ENCODE measurements around the gene PTPRD. TPM values are rescaled to one million over a fixed set of nuclear protein-coding genes. Genes with fewer than 3 reads are reported as not detected.

The PTPRD gene
- total RNA-seq, 2 experiments from 2014 or later: 0.03 TPM; not detected in 1

GRCh38 chr9:9778293-9778692 lies 834.5 kb downstream of the PTPRD start:
- Histone ChIP-seq H3K9me2 (ENCODE audit: insufficient read depth, low read length) (no peaks in the 10 kb centered on the region), H3K27ac (ENCODE audit: low read depth, low read length, poor library complexity, severe bottlenecking) (no peak overlapping the region), H3K4me1 (ENCODE audit: insufficient read depth, low read length, poor library complexity, severe bottlenecking) (no peaks in the 10 kb centered on the region), H2AFZ (ENCODE audit: low read length) (no peak overlapping the region), H3K79me2 (ENCODE audit: insufficient read depth, low read depth, low read length) (no peaks in the 10 kb centered on the region), H3K4me3 (ENCODE audit: low read depth, low read length, poor library complexity, severe bottlenecking) (no peak overlapping the region), H4K20me1 (ENCODE audit: insufficient read depth, low read length) (no peaks in the 10 kb centered on the region), H3K36me3 (ENCODE audit: insufficient read depth, low read length) (no peaks in the 10 kb centered on the region), H3K4me2 (ENCODE audit: low read length) (no peak overlapping the region), H3K9me3 (ENCODE audit: low read length) (no peaks in the 10 kb centered on the region)
- BruUV-seq (replicated peaks): no TSS peak
- POLR2A ChIA-PET: interaction anchor here (0.6 to 3.9 kb wide), 4 partner anchors 10 to 153 kb away, joined by 4 to 17 read pairs (median 8); no protein-coding TSS in a partner anchor
- CTCF ChIA-PET (ENCODE audit: unreplicated experiment): no interaction called here
- TF ChIP-seq, protein P1, sequence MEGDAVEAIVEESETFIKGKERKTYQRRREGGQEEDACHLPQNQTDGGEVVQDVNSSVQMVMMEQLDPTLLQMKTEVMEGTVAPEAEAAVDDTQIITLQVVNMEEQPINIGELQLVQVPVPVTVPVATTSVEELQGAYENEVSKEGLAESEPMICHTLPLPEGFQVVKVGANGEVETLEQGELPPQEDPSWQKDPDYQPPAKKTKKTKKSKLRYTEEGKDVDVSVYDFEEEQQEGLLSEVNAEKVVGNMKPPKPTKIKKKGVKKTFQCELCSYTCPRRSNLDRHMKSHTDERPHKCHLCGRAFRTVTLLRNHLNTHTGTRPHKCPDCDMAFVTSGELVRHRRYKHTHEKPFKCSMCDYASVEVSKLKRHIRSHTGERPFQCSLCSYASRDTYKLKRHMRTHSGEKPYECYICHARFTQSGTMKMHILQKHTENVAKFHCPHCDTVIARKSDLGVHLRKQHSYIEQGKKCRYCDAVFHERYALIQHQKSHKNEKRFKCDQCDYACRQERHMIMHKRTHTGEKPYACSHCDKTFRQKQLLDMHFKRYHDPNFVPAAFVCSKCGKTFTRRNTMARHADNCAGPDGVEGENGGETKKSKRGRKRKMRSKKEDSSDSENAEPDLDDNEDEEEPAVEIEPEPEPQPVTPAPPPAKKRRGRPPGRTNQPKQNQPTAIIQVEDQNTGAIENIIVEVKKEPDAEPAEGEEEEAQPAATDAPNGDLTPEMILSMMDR (conservative IDR thresholded peaks at IDR 0.05; ENCODE audit: low read length): no peak
- no peak for TF ChIP-seq EZH2phosphoT487 (IDR thresholded peaks at IDR 0.05; ENCODE audit: borderline replicate concordance, low read depth, low read length)
- intact Hi-C loops (cut with micrococcal nuclease; ENCODE audit: unreplicated experiment): no loop called here
- no peak for DNase-seq (ENCODE audit: low spot score)

DNA sequence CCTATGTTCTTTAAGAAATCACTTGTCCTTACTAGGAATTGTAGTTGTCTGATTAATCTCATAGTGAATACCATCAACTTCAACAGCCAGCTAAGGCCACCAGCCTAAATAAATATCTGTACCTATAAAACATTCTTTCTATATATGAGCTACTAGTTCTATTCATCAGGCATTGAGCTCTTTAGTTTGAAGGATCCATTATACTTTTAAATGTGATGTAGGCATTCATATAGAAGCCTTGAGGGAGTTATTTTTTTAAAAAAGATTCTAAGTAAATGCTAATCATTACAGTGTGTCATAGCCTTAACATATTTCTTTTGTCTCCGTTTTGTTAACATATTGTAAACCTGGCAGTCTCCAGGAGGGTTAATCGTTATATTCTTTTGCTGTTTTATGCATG lies 838.3 kb downstream of the PTPRD start:
- Histone ChIP-seq H3K9me2 (ENCODE audit: insufficient read depth, low read length) (no peaks in the 10 kb centered on the region), H3K4me3 (ENCODE audit: low read depth, low read length, poor library complexity, severe bottlenecking) (no peak overlapping the region), H3K4me1 (ENCODE audit: insufficient read depth, low read length, poor library complexity, severe bottlenecking) (no peaks in the 10 kb centered on the region), H2AFZ (ENCODE audit: low read length) (no peak overlapping the region), H3K4me2 (ENCODE audit: low read length) (no peak overlapping the region), H3K79me2 (ENCODE audit: insufficient read depth, low read depth, low read length) (no peaks in the 10 kb centered on the region), H3K27ac (ENCODE audit: low read depth, low read length, poor library complexity, severe bottlenecking) (no peak overlapping the region), H4K20me1 (ENCODE audit: insufficient read depth, low read length) (no peaks in the 10 kb centered on the region), H3K36me3 (ENCODE audit: insufficient read depth, low read length) (no peaks in the 10 kb centered on the region), H3K9me3 (ENCODE audit: low read length) (no peaks in the 10 kb centered on the region)
- no TSS peak for BruUV-seq (replicated peaks)
- no peak for DNase-seq (ENCODE audit: low spot score)
- intact Hi-C loops (cut with micrococcal nuclease; ENCODE audit: unreplicated experiment): no loop called here
- ChIA-PET POLR2A (interaction anchor here (0.7 to 1.4 kb wide), 4 partner anchors 8 to 17 kb away, joined by 3 to 4 read pairs (median 3); no protein-coding TSS in a partner anchor), CTCF (ENCODE audit: unreplicated experiment) (no interaction called here)
- TF ChIP-seq, protein P1 (conservative IDR thresholded peaks at IDR 0.05; ENCODE audit: low read length): no peak
- TF ChIP-seq EZH2phosphoT487 (IDR thresholded peaks at IDR 0.05; ENCODE audit: borderline replicate concordance, low read depth, low read length): no peak

DNA sequence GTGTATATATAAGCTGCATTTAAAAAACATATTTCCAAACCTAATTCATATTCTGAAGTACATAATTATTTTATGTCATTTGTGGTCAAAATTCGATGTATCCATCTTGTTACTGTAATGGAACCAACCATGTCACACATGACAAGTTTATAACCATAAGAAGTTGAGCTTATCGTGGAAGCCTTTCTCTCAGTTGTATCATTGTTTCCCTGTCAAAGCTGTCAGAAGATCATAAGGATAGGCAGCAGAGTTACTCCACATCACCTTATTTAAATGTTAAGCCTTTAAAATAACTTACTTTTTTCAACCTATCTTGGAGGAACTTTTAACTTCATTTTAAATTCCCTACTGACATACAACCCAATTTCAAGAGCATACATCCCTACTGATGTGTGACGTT lies 841.5 kb downstream of the PTPRD start:
- BruUV-seq (replicated peaks): no TSS peak
- Histone ChIP-seq H3K36me3 (ENCODE audit: insufficient read depth, low read length) (no peaks in the 10 kb centered on the region), H3K4me3 (ENCODE audit: low read depth, low read length, poor library complexity, severe bottlenecking) (no peak overlapping the region), H3K27ac (ENCODE audit: low read depth, low read length, poor library complexity, severe bottlenecking) (no peak overlapping the region), H3K4me2 (ENCODE audit: low read length) (no peak overlapping the region), H3K9me3 (ENCODE audit: low read length) (no peaks in the 10 kb centered on the region), H3K4me1 (ENCODE audit: insufficient read depth, low read length, poor library complexity, severe bottlenecking) (peaks cover 4% of the 10 kb centered on the region), H3K9me2 (ENCODE audit: insufficient read depth, low read length) (no peaks in the 10 kb centered on the region), H4K20me1 (ENCODE audit: insufficient read depth, low read length) (no peaks in the 10 kb centered on the region), H2AFZ (ENCODE audit: low read length) (no peak overlapping the region), H3K79me2 (ENCODE audit: insufficient read depth, low read depth, low read length) (no peaks in the 10 kb centered on the region)
- ChIA-PET POLR2A (interaction anchor here (0.7 to 1.6 kb wide), 2 partner anchors 13 to 18 kb away, joined by 4 read pairs; no protein-coding TSS in a partner anchor), CTCF (ENCODE audit: unreplicated experiment) (no interaction called here)
- intact Hi-C loops (cut with micrococcal nuclease; ENCODE audit: unreplicated experiment): no loop called here
- TF ChIP-seq EZH2phosphoT487 (IDR thresholded peaks at IDR 0.05; ENCODE audit: borderline replicate concordance, low read depth, low read length): no peak
- TF ChIP-seq, protein P1 (conservative IDR thresholded peaks at IDR 0.05; ENCODE audit: low read length): no peak
- DNase-seq (ENCODE audit: low spot score): no peak

Data from OCI-LY7 (cell line).